Activated CD4-positive, alpha-beta T cell treated with anti-CD3 and anti-CD28 coated beads, Interleukin-10, Interleukin-2, amounts not matched to agents 100 ng/mL and 50 ng/mL, durations not matched to agents 16 hours and 8 hours (primary cell): ENCODE data around the gene MAN2A2.

Experiments
- DNase-seq: peaks from one replicate; pipeline ENCODE4 v3.0.0-alpha.2; 2020

The MAN2A2 gene

GRCh38 chr15:90947577-90948357 lies 44.7 kb downstream of the MAN2A2 start:
- DNase-seq: no peak

GRCh38 chr15:90948506-90948905 lies 45.4 kb downstream of the MAN2A2 start:
- no peak for DNase-seq

- DNase-seq: no peak
Measured at GRCh38 chr15:90949979-90950675, 47.0 kb downstream of the MAN2A2 start.

GRCh38 chr15:90950676-90951075 lies 47.6 kb downstream of the MAN2A2 start:
- no peak for DNase-seq

- DNase-seq: no peak
Measured at GRCh38 chr15:90952901-90953677, 50.0 kb downstream of the MAN2A2 start.

GRCh38 chr15:90953947-90954711 lies 51.0 kb downstream of the MAN2A2 start:
- DNase-seq: no peak

- DNase-seq: peak; percentile 97
Measured at GRCh38 chr15:90954712-90955623, 51.9 kb downstream of the MAN2A2 start, which contains the start of gene RCCD1. Gene RCCD1 (plus strand): TSS chr15:90954884. CDS start chr15:90956735, 1,851 bp downstream.

GRCh38 chr15:90955624-90956273 lies 52.6 kb downstream of the MAN2A2 start:
- peak; percentile 30 for DNase-seq

- peak; percentile 77 for DNase-seq
Measured at GRCh38 chr15:90956274-90957030, 53.4 kb downstream of the MAN2A2 start.

GRCh38 chr15:90957031-90957790 lies 54.1 kb downstream of the MAN2A2 start:
- DNase-seq: no peak

GRCh38 chr15:90957791-90958190 lies 54.7 kb downstream of the MAN2A2 start:
- DNase-seq: no peak

GRCh38 chr15:90959028-90959595 lies 56.0 kb downstream of the MAN2A2 start:
- no peak for DNase-seq

GRCh38 chr15:90959894-90960293 lies 56.8 kb downstream of the MAN2A2 start:
- DNase-seq: no peak

- DNase-seq: no peak
Measured at GRCh38 chr15:90960298-90961091, 57.4 kb downstream of the MAN2A2 start.

GRCh38 chr15:90962021-90962420 lies 58.9 kb downstream of the MAN2A2 start:
- no peak for DNase-seq

GRCh38 chr15:90966262-90966661 lies 63.2 kb downstream of the MAN2A2 start:
- DNase-seq: no peak

GRCh38 chr15:90967206-90967605 lies 64.1 kb downstream of the MAN2A2 start:
- no peak for DNase-seq

GRCh38 chr15:90968434-90968833 lies 65.3 kb downstream of the MAN2A2 start:
- no peak for DNase-seq
